Astrocyte (in vitro differentiated cells and primary cell): Measurements from ENCODE around the gene VARS2.

Experiments
- CTCF ChIP-seq: IDR thresholded peaks from 2 replicates; pipeline ENCODE4 v1.5.1; 2011; ENCODE audit warnings: low read depth, mild to moderate bottlenecking, inconsistent platforms, low read length, moderate library complexity; ENCODE audit not compliant: insufficient read depth
- EZH2 ChIP-seq: IDR thresholded peaks from 2 replicates; pipeline ENCODE4 v1.6.1; 2012; ENCODE audit warnings: mild to moderate bottlenecking, low read length, inconsistent platforms; ENCODE audit not compliant: insufficient read depth

DNA sequence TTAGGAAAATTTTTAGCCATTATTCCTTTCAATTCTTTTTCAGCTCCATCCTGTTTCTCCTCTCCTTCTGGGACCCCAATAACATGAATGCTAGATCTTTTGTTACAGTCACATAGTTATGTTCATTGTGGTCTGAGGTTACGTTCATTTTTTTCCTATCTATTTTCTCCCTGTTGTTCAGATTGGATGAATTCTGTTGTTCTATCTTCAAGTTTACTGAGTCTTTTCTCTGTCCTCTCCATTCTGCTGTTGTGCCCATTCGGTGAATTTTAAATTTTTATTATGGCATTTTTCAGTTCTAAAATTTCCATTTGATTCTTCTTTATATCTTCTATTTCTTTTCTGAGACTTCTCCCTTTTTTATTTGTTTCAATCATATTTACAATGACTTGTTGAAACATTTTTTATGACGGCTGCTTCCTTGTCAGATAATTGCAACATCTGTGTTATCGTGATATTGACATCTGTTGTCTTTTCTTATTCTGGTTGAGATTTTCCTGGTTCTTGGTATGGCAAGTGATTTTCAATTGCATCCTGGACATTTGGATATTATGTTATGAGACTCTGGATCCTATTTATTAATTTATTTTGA lies 42.4 kb upstream of the VARS2 start:
- TF ChIP-seq EZH2 = no peak
- no peak for TF ChIP-seq CTCF
